NCI-H510A treated with DMSO at 0.1 percent for 48 hours (cell line): Measurements from ENCODE around the gene LGALS3BP.
"Not testable (repeated sequence)": the region's sequence is repeated elsewhere in the genome, so short reads cannot be mapped to it uniquely, and the experiment has no call there.

ENCODE experiments used
- DNase-seq: peaks from one replicate; lab custom pipeline; 2025; lab: John Stamatoyannopoulos, UW

LGALS3BP gene

DNA sequence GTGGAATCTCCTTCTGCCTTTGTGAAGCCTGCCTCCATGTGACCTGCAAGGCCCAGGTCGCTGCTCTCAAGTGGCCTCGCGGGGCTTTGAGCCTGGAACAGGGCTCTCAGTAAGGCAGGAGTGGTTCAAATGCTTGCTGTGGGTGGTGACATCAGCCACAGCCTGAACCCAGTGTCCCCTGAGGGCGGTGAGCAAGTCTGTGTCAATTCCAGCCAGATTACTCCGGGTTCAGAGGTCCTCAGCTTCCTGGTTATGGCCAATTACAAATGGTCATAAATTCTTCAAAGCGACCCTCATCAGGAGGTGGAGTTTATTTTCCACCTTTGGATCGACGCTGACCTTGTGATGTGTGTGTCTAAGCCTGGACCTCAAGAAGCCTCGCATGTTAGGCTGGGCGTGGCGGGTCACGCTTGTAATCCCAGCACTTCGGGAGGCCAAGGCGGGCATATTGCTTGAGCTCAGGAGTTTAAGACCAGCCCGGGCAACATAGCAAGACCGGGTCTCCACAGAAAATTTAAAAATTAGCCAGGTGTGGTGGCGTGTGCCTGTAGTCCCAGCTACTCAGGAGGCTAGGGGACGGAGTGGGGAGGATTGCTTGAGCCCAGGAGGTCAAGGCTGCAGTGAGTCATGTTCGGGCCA, 17.3 kb downstream of the LGALS3BP start:
- no peak for DNase-seq

DNA sequence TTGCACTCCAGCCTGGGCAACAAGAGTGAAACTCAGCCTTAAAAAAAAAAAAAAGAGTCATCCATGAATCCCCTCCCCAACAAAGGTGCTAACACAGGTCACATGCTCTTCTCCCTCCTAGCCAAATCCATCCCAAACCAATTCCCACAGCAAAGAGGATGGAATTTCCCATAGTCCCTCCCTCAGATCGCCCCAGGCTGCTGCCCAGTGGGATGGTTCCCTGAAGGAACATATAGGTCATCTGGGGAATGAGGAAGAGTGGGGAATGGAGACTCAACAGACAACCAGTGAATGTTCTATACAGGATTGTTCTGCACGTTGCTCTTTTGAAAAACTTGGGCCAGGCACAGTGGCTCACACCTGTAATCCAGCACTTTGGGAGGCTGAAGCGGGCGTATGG, 18.2 kb downstream of the LGALS3BP start:
- DNase-seq = no peak

DNA sequence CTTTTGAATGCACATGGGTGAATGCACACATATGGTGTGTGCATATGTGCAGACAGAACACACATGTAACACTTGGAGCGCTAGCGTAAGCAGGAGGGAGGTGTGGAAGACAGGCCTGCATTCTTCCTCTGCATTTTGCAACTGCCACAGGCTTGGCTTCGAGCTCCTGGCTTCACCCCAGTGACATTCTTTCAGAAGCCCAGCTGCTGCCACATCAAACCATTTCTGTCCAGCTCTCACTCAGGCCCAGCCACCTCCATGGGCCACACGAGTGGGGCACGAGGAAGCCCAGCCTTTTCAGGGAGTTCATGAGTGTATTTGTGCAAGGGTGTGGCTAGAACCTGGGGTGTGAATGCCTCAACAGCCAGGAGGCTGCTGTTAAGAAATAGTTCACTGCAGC, 18.8 kb downstream of the LGALS3BP start:
- DNase-seq = no peak

DNA sequence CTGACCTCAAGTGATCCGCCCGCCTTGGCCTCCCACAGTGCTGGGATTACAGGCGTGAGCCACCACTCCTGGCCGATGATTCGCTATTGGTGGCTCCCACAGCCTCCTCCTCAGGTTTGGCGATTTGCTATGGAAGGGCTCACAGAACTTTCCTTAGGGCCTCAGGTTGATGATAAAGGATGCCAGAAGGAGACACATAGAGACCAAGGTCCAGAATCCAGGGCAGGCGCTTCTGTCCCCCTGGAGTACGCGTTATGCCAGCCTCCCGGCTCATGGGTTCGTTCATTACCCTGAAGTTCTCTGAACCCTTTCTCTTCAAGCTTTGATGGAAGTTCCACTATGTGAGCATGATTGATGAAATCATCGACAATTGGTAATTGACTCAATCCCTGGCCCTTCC, 19.9 kb downstream of the LGALS3BP start:
- no peak for DNase-seq

DNA sequence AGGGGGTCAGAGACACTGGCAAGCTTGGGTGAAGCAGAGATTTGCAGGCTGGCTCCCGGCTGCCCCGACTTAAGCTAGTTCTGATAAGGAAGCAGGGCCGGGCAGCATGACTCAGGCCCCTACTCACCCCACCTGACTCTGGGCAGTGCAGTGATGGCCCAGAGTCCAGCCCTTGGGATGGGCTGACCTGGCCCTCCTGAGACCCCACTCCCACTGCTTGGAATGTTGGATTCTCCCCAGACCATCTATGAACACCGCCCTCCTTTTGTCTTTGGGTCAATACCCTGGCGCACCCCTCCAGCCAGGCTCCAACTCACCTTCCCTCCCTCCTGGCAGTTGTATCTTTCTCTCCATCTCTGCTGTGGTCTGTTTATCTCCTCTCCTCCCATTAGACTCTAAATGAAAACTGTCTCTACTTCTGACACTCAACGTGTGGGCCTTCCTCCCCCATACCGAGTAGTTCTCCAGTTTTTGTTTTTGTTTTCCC, 21.0 kb downstream of the LGALS3BP start:
- DNase-seq = no peak

DNA sequence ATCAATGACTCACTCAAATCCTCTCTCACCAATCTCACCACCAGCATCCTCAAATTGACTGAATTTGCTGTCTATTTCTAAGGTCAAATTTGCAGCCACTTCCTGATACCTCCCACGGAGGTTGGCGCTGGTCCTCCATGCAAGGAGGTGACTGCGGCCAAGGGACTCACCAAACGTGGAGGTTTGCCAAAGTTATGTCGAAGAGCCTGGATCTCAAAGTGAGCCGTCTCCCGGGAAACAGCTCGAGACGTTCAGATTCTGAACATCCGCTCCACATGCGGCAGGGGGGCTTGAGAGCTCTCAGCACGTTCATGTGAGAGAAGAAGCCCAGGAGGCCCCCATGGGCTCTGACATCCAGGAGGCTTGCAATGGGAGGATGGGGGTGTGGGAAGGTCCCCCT, 22.6 kb downstream of the LGALS3BP start:
- no peak for DNase-seq

DNA sequence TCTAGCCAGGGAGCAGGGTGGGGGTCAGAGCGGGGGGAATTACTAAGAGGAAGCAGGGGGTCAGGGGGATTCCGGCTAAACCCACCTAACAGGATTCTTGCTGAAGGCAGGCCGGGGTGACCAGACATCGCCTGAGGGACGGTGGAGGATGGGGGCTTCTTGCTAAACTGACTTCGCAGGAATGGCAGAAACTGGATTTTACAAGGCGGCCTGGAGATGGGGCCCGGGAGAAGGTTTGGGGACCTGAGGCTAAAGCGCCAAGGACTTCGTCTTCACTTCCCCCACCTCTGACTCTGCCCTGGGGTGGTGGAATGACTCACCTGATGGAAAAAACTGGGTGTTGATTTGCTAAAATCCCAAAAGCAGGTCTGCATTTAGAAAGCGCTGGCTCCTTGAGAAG, 23.5 kb downstream of the LGALS3BP start:
- DNase-seq = no peak

DNA sequence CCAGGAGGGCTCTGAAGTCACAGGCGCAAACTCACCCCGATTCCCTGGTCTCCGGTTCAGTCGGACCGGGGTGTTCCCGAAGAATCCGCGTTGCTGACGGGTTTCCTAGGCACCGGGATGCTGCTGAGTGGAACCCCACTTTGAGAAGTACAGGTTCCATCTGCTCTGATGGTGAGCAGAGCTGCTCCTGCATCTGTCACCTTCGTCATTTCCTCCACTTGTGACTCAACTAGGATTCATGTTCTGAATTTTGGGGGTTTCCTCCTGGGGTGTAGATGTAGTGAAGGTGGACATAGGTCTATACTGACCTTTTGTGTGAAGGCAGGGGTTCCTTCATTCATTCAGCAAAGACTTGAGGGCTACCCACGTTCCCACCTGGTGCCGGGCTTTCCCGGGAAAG, 25.0 kb downstream of the LGALS3BP start:
- DNase-seq = no peak

DNA sequence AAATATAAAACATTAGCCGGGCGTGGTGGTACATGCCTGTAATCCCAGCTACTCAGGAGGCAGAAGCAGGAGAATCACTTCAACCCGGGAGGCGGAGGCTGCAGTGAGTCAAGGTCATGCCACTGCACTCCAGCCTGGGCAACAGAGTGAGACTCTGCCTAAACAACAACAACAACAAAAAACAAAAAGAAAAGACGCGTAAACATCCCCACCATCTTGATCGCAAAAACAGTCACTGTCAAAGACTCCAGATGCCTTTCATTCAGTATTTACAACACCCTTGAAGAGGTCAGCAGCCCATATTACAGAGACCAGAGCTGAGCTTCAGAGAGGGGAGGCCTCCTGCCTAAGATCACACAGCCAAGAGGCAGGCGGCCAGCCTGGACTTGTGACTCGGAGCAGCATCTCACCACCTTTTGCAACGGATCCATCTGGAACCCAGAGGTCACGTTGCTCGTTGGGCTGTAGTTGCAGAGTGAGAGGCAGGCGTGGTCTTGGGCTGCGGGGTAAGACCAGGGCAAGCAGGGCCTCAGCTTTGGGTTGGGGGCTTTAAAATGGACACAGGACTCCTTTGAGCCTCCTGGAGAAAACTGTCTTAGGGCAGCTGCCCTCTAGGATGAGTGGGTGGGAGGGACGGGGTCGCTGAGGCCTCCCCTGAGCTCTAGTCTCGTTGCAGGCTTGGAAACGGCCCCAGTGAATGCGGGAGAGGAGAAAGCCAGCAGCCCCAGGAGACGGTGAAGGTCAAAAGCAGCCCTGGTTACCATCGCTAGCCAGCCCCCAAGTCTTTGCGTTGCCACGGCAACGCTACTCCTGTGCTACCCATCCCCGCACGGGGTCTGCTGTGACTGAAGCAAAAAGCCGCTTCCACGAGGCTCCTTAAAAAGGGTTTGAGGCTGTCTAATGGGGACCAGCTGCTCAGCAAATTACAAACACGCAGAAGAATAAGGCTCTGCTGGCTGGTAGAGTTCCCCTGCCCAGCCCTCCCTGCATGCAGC, 26.1 kb downstream of the LGALS3BP start:
- DNase-seq = no peak

DNA sequence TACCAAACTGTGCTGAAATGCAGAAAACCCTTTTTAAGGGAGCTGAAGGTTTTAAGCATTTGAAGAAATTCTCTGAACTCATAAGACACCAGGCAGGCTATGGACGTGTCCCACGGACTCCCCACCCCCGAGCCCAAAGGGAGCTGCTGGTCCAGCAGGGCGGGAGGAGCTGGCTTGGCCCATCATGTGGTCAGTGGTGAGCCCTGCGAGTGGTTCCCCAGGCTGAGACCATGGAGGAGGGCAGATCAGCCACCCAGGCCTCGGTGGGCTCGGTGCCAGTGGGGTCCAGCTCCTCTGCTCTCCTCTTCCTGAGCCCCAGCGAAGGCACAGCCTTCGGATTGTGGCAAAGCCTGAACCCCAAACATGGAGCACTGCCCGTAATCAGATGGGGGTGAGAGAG, 27.0 kb downstream of the LGALS3BP start:
- DNase-seq = no peak

DNA sequence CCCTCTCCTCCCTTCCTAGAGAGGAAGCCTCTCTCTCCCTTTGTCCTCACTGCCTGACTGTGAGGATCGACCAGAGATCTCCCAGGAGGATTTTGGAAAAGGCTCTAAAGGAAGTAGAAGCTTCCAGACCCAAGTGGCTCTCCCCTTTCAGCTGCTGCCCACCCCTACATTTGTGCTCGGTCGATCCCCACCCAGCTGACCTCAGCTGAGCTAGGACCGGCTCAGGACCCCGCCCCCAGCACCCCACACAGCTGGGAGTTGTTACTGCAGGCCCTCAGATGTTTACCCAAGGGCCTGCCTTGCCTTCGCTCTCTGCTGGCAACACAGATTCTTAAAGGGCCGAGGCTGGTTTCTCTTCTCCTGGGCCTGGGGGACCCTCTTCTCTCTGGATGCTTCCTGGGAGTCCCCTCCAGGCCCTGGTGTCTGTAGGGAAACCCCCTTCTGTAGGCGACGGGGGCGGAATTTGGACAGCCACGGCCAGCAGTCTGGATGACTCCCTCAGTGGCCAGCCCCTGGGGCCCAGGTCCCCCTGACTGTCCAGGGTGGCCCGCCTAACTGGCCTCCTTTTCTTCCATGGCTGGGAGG, 27.7 kb downstream of the LGALS3BP start:
- peak; percentile 35 for DNase-seq

DNA sequence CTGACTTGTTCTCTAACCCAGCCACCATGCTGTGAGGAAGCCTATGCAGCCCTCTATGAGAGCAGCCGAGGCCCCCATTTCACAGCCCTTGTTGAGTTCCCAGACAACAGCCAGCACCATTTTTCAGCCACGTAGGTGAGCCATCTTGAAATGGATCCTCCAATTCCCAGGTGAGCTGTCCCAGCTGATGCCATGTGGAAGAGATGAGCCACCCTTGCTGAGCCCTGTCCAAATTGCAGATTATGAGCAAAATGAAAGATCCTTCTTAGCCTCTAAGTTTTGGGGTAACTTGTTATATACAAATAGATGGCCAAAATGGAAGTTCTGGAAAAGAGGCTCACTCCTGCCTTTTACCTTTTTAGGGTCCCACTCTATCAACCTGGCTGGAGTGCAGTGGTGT, 28.9 kb downstream of the LGALS3BP start:
- no peak for DNase-seq

DNA sequence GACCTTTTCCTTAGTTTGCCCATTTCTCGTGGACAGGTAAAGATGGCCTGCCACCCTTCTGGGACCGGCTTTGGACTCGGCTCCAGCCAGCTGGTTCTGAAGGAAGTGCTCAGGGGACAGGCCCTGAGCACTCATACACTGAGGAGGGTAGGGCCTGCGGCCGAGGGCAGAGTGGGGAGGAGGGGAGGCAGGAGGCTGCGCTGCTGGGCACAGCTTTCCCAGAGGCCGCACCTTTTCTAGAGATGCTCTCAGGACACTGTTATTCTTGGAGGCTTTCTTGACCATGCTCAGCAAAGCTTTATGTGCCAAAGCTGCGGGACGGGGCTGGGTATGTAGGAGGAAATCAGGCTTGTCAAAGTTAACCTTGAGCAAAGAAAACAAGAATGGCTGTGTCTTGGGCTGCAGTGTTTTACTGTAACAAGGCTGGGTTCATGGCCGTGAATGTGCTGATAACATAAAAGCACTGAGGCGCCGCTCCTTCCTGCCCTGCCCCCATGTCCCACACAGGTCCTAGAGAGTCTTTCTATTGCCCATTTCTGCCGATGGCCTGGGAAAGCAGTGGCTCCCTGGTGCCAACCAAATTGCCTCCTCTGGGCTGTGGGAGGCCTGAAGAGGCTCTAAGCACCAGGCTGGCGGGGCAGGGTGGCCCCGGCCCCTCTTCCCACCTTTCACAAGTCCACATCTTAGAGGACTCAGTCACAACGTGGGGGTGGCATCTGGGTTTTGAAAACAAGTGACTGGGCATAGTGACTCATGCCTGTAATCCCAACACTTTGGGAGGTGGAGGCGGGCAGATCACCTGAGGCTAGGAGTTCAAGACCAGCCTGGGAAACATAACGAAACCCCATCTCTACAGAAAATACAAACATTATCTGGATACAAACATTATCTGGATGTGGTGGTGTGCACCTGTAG, 32.2 kb downstream of the LGALS3BP start:
- no peak for DNase-seq

DNA sequence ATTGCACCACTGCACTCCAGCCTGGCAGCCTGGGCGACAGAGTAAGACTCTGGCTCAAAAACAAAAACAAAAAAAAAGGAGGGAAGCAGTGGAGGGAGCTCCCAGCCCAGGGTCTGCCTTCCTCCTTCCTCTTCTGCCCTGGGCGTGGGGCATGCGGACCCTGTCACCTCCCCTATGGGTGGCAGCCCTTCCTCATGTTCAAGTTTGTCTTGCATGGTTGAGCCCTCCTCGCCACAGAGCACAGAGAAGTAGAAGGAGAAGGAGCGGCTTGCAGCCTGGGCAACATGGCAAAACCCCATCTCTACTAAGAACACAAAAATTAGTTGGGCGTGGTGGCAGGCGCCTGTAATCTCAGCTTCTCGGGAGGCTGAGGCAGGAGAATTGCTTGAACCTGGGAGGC, 33.1 kb downstream of the LGALS3BP start:
- no peak for DNase-seq

DNA sequence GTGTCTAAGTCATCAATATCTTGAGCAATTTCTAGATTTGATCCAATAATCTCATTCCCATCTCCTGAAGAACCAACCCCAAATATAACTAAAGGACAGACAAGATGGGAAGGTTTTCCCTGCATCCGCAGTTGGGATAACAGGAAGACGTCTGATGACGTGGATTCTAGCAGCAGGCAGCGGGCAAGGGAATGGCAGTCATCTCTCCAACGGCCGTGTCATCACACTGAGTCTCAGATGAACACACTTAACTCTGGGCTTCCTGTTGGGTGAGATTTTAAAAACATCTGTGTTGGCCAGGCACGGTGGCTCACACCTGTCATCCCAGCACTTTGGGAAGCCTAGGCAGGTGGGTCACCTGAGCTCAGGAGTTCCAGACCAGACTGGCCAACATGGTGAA, 33.6 kb downstream of the LGALS3BP start:
- DNase-seq = peak; percentile 48

DNA sequence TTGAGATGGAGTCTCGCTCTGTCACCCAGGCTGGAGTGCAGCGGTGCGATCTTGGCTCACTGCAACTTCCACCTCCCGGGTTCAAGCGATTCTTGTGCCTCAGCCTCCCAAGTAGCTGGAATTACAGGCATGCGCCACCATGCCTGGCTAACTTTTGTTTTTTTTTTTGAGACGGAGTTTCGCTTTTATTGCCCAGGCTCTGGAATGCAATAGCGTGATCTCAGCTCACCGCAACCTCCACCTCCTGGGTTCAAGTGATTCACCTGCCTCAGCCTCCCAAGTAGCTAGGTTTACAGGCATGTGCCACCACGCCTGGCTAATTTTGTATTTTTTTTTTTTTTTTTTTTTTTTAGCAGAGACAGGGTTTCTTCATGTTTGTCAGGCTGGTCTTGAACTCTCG, 34.3 kb downstream of the LGALS3BP start:
- not testable (repeated sequence) for DNase-seq

DNA sequence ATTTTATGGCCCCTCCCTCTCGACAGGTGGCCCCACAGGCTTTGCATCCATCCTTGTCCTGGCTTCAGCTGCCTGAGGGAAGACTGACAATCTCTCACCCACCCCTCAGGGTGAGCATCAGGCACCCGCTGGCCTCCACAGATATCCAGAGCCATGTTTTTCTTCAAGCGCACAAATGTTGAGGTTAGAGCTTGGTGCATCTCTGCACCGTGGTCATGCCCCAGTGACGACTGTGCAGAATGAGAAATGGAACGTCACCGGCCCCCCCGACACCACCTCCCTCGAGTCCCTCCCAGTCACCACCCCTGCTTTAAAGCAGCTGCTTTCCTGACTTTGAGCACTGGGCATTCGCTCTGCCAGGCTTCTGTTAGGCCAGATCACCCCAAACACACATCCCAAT, 34.8 kb downstream of the LGALS3BP start:
- peak; percentile 25 for DNase-seq

DNA sequence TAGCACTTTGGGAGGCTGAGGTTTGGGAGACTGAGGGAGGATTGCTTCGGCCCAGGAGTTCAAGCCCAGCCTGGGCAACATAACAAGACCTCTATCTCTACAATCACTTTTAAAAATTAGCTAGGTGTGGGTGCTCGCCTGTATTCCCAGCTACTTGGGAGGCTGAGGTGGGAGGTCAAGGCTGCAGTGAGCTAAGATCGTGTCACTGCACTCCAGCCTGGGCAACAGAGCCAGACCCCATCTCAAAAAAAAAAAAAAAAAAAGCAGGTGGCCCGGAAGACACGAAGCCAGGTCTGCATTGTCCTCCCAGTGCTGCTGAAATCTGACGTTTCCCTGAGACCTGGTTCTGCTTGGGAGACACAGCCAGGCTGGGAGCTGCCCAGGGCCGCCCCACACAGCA, 35.7 kb downstream of the LGALS3BP start:
- DNase-seq = no peak

DNA sequence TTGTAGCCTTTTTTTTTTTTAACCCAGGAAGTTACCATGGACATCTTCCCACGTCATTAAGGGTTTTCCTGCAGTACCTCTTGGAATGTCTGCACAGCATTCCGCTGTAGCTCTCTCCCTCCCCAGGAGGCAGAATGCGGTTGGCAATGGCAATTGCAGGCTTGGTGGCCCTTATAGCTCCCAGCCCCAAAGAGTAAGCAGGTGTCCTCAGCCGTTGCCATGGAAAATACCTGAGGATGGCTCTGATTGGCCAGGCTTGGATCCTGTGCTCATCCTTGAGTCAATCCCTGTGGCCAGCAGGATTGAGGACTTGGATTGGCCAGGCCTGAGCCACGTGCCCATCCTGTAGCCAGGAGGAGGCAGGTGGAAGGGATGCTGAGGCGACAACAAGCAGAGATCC, 39.0 kb downstream of the LGALS3BP start:
- DNase-seq = peak; percentile 13

DNA sequence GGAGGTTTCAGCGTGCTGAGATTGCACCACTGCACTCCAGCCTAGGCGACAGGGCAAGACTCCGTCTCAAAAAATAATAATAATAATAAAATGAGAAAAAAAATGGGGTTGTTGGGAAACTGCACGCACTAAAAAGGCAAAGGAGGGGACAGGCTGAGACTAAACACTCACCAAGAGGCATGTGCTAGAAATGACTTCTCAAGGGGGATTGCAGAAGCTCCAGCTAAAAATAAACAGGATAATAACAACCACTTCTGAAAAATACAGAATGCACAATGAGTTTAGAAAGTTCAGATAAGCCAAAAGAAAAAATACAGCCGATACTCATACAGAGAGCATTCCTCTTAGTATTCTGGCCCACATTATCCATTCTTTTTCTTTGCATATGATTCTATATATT, 39.5 kb downstream of the LGALS3BP start:
- no peak for DNase-seq

DNA sequence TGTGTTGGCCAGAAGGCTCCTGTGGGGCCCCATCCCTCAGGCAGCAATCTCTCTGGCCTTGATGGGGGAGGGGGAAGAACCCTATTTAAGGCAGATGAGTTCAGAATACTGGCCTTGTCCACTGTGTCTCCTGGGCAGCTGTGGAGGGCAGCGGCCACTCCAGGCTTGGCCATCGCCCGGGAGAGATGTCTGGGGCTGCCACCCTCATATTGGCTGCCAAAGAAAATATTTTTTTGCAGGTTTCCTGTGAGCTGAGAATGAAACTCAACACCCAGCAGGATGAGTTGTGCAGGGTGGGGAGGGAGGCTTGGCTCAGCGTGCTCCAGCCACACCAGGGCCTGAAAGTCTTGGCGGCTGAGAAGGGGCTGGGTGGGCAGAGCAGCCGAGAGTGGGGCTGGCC, 40.1 kb downstream of the LGALS3BP start:
- no peak for DNase-seq

DNA sequence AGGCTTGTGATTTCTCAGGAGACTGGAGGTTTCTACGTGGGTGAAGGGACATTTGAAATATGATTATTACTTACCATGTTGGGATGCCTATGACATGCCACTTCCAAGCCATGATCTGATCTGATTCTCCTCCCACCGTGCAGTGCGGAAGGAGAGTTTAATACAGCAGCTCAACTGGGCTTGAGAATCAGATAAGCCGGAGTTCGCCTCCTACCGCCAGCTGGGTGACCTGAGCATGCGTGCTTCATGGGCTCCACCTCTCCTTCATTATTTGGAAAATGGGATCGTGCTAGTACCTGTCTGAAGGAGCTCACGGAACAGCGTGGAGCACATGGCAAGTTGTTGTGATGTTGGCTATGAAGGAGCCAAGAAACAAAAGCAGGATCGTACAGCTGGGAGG, 42.2 kb downstream of the LGALS3BP start:
- DNase-seq = no peak
